Central memory CD8-positive, alpha-beta T cell (primary cell): ENCODE data around the gene MRPL45.

Source experiments
- ATAC-seq: fragments of 150-1000 bp; cut with Tn5 transposase; replicated peaks from 2 replicates; pipeline ENCODE4 v1.10.0; 2022; ENCODE audit warnings: mild to moderate bottlenecking, moderate FRiP score, moderate number of reproducible peaks; ENCODE audit not compliant: poor library complexity, severe bottlenecking; ENCODE audit errors: extremely low read depth
- DNase-seq, 2 donors: peaks; one replicate each; pipeline ENCODE4 v3.0.0; 2021; ENCODE audit warnings: low spot score in 2 of 2
- H3K27ac Mint-ChIP-seq: one replicate; pipeline ENCODE4 v1.8.0; 2022; ENCODE audit warnings: low read depth, mild to moderate bottlenecking, moderate library complexity, mixed read lengths
- H3K27me3 Mint-ChIP-seq: one replicate; pipeline ENCODE4 v1.8.0; 2022; ENCODE audit warnings: mixed read lengths
- H3K36me3 Mint-ChIP-seq: one replicate; pipeline ENCODE4 v1.8.0; 2022; ENCODE audit warnings: mild to moderate bottlenecking, moderate library complexity, mixed read lengths; ENCODE audit not compliant: insufficient read depth
- H3K4me1 Mint-ChIP-seq: one replicate; pipeline ENCODE4 v1.8.0; 2022; ENCODE audit warnings: mixed read lengths
- H3K4me3 Mint-ChIP-seq: one replicate; pipeline ENCODE4 v1.8.0; 2022; ENCODE audit warnings: mild to moderate bottlenecking, moderate library complexity, mixed read lengths
- H3K9me3 Mint-ChIP-seq: one replicate; pipeline ENCODE4 v1.8.0; 2022; ENCODE audit warnings: mixed read lengths

MRPL45 gene

GRCh38 chr17:38355251-38355650 is 58.3 kb downstream of the MRPL45 start:
- DNase-seq (no peak), ATAC-seq (no peak)
- Mint-ChIP-seq H3K4me3 (no peak overlapping the region), H3K27me3 (no peaks in the 10 kb centered on the region), H3K9me3 (no peaks in the 10 kb centered on the region), H3K4me1 (peaks cover 51% of the 10 kb centered on the region), H3K27ac (no peak overlapping the region), H3K36me3 (peaks cover 4% of the 10 kb centered on the region)

- DNase-seq (no peak), ATAC-seq (no peak)
- Mint-ChIP-seq H3K36me3 (peaks cover 2% of the 10 kb centered on the region), H3K27me3 (no peaks in the 10 kb centered on the region), H3K4me1 (peaks cover 52% of the 10 kb centered on the region), H3K27ac (no peak overlapping the region), H3K4me3 (no peak overlapping the region), H3K9me3 (no peaks in the 10 kb centered on the region)
These were observed 60.6 kb downstream of the MRPL45 start for GRCh38 chr17:38357486-38358123.

GRCh38 chr17:38358586-38359513 is 61.9 kb downstream of the MRPL45 start:
- no peaks in the 10 kb centered on the region for H3K9me3 Mint-ChIP-seq
- ATAC-seq (no peak), DNase-seq (no peak)
- peaks cover 2% of the 10 kb centered on the region for H3K36me3 Mint-ChIP-seq
- no peaks in the 10 kb centered on the region for H3K27me3 Mint-ChIP-seq
- H3K27ac Mint-ChIP-seq: no peak overlapping the region
- peaks cover 43% of the 10 kb centered on the region for H3K4me1 Mint-ChIP-seq
- H3K4me3 Mint-ChIP-seq: no peak overlapping the region

- Mint-ChIP-seq H3K27me3 (no peaks in the 10 kb centered on the region), H3K9me3 (no peaks in the 10 kb centered on the region), H3K36me3 (peaks cover 3% of the 10 kb centered on the region), H3K4me1 (peaks cover 17% of the 10 kb centered on the region), H3K4me3 (no peak overlapping the region), H3K27ac (no peak overlapping the region)
- no peak for DNase-seq
- no peak for ATAC-seq
These were observed 64.9 kb downstream of the MRPL45 start for GRCh38 chr17:38361694-38362465.

- no peak overlapping the region for H3K4me3 Mint-ChIP-seq
- peaks cover 7% of the 10 kb centered on the region for H3K4me1 Mint-ChIP-seq
- H3K9me3 Mint-ChIP-seq: no peaks in the 10 kb centered on the region
- H3K27ac Mint-ChIP-seq: no peak overlapping the region
- no peaks in the 10 kb centered on the region for H3K27me3 Mint-ChIP-seq
- H3K36me3 Mint-ChIP-seq: peaks cover 6% of the 10 kb centered on the region
- ATAC-seq (no peak), DNase-seq (no peak)
These were observed 66.0 kb downstream of the MRPL45 start for GRCh38 chr17:38363016-38363415.

GRCh38 chr17:38364741-38365140 is 67.8 kb downstream of the MRPL45 start:
- Mint-ChIP-seq H3K4me1 (peaks cover 7% of the 10 kb centered on the region), H3K36me3 (peaks cover 16% of the 10 kb centered on the region), H3K27me3 (no peaks in the 10 kb centered on the region), H3K4me3 (no peak overlapping the region), H3K9me3 (no peaks in the 10 kb centered on the region), H3K27ac (no peak overlapping the region)
- DNase-seq (no peak), ATAC-seq (no peak)

- Mint-ChIP-seq H3K4me1 (no peaks in the 10 kb centered on the region), H3K4me3 (no peak overlapping the region), H3K27ac (no peak overlapping the region), H3K36me3 (peaks cover 23% of the 10 kb centered on the region), H3K27me3 (no peaks in the 10 kb centered on the region), H3K9me3 (no peaks in the 10 kb centered on the region)
- no peak for ATAC-seq
- DNase-seq: no peak
These were observed 72.3 kb downstream of the MRPL45 start for GRCh38 chr17:38369124-38369886.
